GM19468 (cell line): ENCODE measurements around the gene GTF2A1.
A peak's percentile ranks its signal among the peaks of the same experiment; 100 is the strongest.
"Not testable (repeated sequence)": the region's sequence is repeated elsewhere in the genome, so short reads cannot be mapped to it uniquely, and the experiment has no call there.

Experiments used
- ATAC-seq: cut with Tn5 transposase; IDR thresholded peaks from one replicate; pipeline ENCODE4 v1.9.1; 2021; ENCODE audit warnings: mild to moderate bottlenecking, moderate library complexity, moderate number of reproducible peaks; ENCODE audit not compliant: unreplicated experiment; ENCODE audit errors: extremely low read depth

GTF2A1 gene

GRCh38 chr14:81234278-81234677, 13.5 kb upstream of the GTF2A1 start:
- no peak for ATAC-seq

DNA sequence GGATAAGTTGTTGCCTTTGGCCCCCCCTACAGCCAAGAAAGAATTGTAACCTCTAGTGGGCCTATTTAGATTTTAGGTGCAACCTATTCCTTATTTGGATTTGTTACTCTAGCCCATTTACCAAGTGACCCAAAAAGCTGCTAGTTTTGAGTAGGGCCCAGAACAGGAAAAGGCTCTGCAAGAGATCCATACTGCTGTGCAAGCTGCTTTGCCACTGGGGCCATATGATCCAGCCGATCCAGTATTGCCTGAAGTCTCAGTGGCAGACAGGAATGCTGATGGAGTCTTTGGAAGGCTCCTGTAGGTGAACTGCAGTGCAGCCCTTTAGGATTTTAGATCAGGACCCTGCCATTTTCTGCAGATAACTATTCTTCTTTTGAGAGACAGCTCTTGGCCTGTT, 12.9 kb upstream of the GTF2A1 start:
- ATAC-seq: no peak

GRCh38 chr14:81231540-81231939, 10.8 kb upstream of the GTF2A1 start:
- no peak for ATAC-seq

GRCh38 chr14:81224222-81224621, 3.5 kb upstream of the GTF2A1 start:
- ATAC-seq: no peak

- ATAC-seq: not testable (repeated sequence)
Measured at GRCh38 chr14:81223788-81224187, 3.0 kb upstream of the GTF2A1 start.

GRCh38 chr14:81222691-81223090, 1.9 kb upstream of the GTF2A1 start:
- no peak for ATAC-seq

DNA sequence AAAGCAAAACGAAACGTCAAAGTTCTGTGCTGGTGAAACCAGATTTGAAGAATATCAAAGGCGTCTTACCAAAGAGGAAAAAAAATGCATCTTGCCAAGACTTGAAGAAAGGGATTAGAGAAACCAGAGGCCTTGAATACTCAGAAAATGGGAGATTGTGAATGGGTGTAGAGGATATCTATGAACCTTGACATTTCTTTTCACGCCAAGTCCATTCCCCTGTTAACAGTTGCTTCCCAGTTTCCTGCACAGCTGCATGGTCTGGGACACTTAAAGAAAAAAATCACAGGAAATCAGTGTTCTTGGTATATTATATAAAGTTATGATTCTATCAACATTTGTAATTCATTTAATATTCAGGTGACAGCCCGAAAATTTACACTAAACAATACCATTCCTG, 1.4 kb upstream of the GTF2A1 start:
- no peak for ATAC-seq

DNA sequence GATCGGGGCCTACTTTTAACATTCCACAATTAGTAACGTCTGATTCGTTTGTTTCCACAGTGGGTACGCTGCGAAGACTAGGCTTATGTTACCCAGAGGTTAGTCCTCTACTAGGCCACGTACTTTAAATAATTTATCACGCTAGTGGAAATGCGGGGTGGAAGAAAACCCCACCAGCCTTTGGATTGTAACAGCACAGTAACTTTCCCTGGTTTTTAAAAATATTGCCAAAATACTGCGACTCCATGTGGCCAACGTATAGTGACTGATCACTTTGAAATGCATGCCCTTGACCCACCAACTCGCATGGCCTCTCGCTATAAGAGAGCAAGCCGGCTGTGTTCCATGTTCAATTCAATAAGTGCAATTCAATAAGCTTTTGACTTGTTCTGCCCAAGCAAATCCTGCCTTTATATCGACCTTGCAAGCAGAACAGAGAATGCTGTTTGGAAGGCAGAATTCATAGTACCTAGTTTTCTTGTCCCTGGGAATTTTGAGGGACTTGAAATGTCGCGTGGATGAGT, 882 bp upstream of the GTF2A1 start:
- no peak for ATAC-seq

- no peak for ATAC-seq
Measured at GRCh38 chr14:81220580-81220829, 254 bp downstream of the GTF2A1 start.

DNA sequence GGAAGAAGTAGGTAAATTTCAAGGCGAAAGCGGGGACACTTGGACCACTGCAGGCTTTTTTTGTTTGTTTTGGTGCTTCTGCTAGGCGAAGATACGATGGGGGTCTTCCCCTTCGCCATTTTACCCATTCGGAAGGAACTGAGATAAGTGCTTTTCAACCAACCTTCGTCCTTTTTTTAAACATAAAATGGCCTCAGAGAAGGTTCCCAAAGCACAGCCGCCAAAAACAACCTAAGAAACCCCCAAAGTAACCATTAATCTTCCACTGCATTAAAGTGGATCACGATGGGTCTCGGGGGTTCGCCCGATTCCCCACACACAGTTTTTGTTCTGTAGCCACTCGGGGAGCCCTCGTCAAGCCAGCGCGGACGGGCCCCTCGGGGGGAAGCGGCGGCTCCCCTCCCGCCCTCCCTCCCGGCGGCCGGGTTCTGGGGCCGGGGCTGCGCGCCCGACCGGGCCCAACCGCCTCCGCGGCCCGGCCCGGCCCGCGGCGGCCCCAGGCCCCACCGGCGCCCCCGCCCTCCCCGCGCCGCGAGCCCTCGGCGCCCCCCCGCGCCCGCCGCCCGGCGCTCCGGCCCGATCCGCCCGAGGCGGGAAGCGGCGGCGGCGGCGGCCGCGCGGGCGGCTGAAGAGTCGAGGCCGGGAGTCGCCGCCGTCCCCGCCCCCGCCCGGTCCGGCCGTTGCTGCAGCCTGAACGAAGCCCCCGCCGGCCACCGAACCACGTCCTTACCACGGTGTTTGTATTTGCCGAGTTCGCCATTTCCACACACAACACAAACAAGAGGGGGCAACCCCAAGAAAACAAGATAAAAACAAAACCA, 790 bp downstream of the GTF2A1 start:
- no peak for ATAC-seq

GRCh38 chr14:81219210-81219758, 1.5 kb downstream of the GTF2A1 start:
- peak; percentile 39 for ATAC-seq

DNA sequence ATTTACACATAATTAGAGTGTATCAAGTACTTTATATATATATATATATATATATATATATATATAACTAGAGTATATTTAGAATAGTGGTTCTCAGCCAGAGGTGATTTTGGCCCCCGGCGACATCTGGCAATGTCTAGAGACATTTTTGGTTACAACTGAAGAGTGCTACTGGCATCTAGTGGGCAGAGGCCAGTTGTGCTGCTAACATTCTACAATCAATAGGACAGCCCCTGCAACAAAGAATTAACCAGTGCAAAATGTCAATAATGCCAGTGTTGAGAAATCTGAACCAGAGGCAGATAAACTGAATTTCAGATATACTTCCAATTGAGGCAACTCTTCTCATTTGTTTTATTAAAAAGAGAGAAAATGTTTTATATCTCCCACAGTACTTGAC, 8.9 kb downstream of the GTF2A1 start:
- no peak for ATAC-seq

- ATAC-seq: no peak
Measured at GRCh38 chr14:81209167-81209836, 11.5 kb downstream of the GTF2A1 start.

- ATAC-seq: no peak
Measured at GRCh38 chr14:81208489-81208888, 12.3 kb downstream of the GTF2A1 start.

- no peak for ATAC-seq
Measured at GRCh38 chr14:81206115-81206514, 14.6 kb downstream of the GTF2A1 start.

DNA sequence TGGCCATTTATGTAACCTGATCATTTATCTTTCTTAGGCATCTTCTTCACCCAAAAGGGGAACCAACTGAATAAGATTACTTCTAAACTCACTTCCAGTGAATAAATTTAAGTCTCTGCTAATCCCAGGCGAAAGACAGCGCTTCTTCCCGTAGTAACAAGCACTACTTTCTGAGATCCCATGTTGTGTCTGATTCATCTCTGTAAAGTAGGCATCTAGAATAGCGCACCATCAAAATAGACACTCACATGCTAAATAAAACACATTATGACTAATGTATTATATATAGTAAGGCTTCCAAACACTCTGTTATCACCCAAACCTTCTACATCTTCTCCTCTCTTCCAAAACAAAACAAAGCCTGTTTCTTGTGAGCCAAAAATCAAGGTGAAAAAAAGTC, 15.1 kb downstream of the GTF2A1 start:
- ATAC-seq: no peak

DNA sequence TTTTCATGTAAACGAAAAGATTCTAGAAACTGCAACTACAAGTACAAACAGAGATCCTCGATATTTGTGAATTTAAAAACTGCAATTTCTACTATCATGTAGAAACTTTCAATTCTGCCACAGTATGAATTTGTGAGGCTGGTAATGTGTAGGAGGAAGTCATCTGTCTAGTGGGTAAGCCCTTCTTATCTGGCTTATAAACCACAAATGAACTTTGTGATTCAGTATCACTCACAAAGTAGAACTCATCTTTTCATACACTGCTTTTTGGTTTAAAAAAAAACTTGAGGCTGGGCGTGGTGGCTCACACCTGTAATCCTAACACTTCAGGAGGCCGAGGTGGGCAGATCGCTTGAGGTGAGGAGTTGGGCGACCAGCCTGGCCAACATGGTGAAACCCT, 20.7 kb downstream of the GTF2A1 start:
- ATAC-seq: no peak

GRCh38 chr14:81199084-81199483, 21.7 kb downstream of the GTF2A1 start:
- no peak for ATAC-seq

DNA sequence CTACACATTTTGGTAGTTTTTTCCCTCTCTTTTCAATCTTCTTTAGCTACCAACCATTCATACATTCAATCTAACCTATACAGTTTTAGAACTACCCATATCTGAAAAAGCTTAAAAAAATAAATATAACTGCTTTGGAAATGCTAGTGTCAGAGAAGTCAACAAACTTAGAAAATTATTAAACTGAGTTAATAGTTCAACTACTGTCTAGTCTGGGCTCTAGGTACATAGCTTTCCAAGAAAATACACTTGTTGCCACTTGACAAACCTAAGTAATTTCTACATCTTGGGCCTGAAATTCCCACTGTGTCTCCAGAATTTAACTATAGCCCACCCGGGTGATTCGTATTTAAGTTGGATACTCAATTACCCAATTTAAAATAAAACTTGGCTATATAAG, 22.1 kb downstream of the GTF2A1 start:
- ATAC-seq: no peak

DNA sequence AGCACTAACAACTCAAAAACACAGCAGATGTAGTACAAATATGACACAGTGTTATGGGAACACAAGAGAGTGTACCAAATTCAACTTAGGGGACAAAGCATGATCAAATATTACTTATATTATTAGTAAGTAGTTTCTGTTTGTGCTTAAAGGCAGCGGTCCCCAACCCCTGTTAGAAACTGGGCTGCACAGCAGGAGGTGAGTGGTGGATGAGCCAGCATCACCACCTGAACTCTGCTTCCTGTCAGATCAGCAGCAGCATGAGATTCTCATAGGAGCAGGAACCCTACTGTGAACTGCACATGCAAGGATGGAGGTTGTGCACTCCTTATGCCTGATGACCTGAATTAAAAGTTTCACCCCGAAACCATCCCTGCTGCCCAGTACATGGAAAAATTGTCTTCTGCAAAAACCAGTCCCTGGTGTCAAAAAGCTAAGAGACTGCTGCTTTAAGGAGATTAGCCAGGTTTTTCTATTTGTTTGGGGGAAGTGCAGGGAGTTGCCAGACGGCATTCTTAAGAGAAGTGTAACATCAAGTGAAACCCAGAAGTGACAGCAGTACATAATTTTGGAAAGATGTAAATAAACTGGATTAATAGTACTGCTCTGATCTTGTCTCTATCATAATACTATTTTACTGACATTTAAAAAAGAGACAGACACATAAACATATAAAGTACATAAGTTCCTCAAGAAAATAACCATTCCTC, 26.7 kb downstream of the GTF2A1 start:
- ATAC-seq: no peak

- ATAC-seq: no peak
Measured at GRCh38 chr14:81192594-81192993, 28.2 kb downstream of the GTF2A1 start.
